Ovary (tissue), 3 donors: ENCODE results near the gene KYAT1.

Source experiments
- CTCF ChIP-seq, 3 donors: fragments of 450-650 bp in 2 of 3; fragments of 200-600 bp in 1 of 3; IDR thresholded peaks; one replicate each; pipeline versions ENCODE4 v1.5.1 to v1.8.0; 2016 to 2022; ENCODE audit warnings: antibody characterized with exemption in 3 of 3, mild to moderate bottlenecking in 1 of 3
- POLR2A ChIP-seq: fragments of 450-650 bp; IDR thresholded peaks from one replicate; pipeline ENCODE4 v1.6.1; 2017; ENCODE audit warnings: antibody characterized with exemption, mild to moderate bottlenecking, moderate library complexity
- donor health status: DM: no; HTN: no; CAD: no.

- TF ChIP-seq CTCF (IDR thresholded peaks at IDR 0.05): peak in 1 of 3 donors; percentile 10
- TF ChIP-seq POLR2A: peak; percentile 59
Measured at GRCh38 chr9:128786681-128787601, 94.8 kb downstream of the KYAT1 start, which contains the start of gene TBC1D13.
